GM19438 (cell line): ENCODE results near the gene SUPT3H.

Source experiments
- ATAC-seq: cut with Tn5 transposase; IDR thresholded peaks from one replicate; pipeline ENCODE4 v1.9.1; 2021; ENCODE audit warnings: low read depth; ENCODE audit not compliant: unreplicated experiment

SUPT3H gene

DNA sequence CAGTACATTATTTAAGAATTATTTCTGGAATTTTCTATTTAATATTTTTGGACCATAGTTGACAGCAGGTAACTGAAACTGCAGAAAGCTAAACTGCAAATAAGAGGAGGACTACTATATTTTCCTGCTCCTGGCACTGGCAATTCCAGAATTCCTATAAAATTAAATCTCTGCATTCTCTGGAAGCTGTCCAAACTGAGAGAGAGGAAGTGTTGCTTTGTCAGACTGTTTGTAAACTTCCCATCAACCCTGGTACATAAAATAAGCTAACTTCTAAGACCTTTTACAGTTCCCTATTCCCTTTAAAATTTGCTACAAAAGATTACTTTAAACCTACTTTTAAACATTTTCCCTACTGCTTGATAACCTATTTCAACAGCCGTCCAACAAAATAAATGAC is 245.7 kb downstream of the SUPT3H start:
- ATAC-seq = no peak

DNA sequence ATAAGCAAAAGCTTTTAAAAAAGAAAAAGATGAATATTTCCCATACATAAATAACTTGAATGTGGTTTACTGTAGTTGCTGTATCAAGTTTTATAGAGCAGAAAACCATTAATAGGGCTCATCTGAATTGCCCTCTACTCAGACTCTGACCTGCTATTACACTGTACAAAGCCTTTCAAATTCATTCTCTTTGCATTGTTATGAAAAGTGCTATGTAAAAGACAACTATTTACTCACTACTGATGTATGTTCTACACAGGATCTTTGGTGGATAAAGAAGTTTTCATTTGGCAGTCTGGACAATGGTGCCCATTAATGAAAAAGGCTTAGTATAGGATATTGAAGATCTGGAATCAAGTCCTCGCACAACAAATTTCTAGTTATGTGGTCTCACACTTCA is 248.7 kb downstream of the SUPT3H start:
- ATAC-seq = no peak

DNA sequence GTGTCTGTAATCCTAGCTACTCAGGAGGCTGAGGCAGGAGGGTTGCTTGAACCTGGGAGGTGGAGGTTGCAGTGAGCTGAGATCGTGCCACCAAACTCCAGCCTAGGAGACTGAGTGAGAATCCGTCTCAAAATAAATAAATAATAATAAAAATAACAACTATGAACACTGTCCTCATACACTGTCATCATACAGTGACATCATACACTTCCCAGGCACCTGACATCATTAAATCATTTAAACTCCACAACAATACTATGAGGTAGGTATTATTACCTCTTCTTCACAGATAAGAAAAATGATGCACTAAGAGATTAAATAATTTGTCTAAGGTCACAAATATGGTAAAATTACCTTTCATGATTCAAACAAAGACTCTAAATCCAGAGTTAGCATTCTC is 250.5 kb downstream of the SUPT3H start:
- ATAC-seq = no peak

DNA sequence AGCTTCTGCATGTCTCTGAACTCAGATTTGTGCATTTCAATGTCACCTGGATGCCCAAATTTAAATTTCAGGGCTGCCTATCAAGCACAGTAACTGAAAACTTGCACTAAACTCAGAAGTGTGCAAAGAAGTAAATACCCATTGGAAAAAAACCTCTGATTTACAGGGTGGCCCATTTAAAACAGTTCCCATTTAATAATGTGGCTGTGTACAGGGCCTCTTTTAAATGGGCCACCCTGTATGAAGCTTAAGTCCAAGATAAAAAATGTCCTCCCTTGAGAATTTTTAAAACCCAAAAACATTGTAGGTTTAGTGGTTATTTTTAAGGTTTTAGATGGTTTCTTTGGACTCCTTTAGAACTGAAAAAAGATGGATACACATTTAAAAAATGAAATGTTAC is 251.7 kb downstream of the SUPT3H start:
- ATAC-seq = no peak

DNA sequence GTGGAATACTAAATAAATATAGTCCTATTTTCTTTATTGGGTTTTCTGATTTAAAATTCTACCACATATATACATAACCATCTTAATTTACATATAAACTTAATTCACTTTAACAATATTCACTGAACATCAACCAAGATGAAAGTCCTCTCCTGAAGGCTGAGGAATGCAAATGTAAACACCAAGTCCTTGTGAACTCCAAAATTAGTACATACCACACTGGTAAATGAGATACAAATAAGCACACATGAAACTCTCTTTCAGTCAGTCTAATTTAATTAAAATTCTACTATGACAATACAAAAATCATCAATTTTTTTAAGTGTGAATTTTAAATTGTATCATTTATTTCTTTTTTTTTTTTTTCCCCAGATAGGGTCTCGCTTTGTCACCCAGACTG is 254.7 kb downstream of the SUPT3H start:
- no peak for ATAC-seq

DNA sequence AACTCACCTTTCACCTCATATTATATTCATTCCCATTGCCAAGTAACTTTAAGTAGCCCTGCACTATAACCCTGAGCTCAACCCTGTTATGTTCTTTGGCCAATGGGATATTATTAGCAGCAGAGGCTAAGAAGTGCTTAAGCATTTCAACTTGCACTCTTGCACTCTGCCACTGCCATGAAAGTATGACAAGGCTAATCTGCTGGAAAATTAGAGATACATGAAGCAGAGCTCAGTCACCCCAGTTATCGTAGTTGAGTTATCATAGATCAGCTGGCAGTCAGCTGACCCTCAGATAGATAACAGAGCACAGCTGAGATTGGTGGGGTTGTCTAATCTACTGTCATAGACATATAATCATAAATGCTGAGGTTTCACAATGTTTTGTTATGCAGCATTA is 259.0 kb downstream of the SUPT3H start:
- no peak for ATAC-seq

DNA sequence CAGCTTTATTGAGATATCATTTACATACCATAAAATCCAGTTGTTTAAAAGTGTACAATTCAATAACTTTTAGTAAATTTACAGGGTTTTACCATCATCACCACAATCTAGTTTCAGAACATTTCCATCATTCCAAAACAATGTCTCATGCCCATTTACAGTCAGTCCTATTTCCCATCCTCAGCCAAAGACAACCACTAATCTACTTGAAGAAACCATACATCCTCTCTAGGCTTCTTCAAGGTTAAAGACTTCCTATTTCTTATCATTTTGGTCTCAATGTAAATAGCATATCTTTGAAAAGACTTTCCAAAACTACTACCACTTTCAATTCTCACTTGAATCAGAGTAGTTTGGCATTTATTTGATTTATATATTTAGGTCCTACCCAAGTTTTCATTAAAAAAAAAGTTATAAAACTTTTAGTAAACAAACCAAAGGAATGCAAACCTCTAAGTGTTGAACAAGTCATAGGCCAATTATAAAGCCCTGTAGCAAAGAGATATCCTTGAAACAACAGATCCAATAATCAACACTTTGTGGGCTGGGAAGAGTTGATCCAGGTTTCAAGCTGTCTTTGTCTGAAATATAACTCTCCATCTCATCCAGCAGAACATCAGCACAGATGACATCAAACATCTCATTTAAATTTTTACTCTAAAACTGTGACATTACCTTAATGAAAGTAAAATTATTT is 260.9 kb downstream of the SUPT3H start:
- ATAC-seq = no peak

DNA sequence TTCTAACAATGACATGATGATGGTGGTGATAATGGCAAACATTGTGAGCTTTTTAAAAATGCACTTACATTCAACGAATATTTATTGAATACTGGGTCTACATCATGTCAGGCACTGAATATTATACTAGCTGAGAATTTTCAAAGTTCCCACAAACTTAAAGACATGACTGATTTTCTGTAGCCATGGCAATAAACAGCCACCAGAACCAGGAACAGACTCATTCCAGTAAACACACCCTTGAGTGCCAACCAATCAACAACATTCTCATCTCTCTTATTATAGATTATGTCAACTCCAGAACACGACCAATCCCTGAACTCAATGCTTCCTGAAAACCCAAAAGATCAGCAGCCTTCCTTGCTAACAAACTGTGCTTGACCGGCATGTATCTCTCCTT is 262.0 kb downstream of the SUPT3H start:
- ATAC-seq = no peak

DNA sequence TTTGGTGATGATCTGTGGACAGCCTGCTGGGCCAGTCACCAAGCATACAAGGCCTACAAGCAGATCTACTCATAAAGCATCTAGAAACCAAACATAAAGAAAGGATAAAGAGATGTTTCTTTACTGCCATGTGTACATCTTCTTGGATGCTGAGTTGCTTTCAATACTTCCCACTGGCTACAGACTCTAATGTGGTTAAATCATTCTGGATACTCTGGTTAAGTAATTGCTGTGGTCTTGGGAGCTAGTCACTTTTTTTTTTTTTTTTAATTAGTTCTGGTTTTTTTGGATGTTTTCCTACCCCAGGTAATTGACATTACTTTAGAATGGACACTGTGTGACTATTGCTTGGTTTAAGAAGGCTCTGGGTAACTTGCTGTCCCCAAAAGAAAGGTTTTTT is 265.0 kb downstream of the SUPT3H start:
- ATAC-seq = no peak

DNA sequence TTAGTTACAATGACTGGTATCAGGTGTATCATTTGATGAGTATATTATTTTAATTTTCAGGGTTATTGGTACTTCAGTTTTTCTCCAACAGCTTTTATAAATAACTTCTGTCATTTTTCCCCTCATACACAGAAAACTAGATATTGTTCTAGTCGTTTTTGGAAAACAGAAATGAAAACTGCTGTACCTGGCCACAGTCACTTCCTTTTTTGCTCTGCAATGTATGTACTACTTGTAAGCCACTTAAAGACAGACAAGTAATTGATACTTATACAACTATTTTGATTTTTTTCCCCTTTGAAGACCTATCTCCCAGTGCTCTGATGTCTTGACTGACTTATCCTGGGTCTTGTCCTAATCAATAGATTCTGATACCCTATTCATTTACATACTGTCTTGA is 268.2 kb downstream of the SUPT3H start:
- no peak for ATAC-seq

DNA sequence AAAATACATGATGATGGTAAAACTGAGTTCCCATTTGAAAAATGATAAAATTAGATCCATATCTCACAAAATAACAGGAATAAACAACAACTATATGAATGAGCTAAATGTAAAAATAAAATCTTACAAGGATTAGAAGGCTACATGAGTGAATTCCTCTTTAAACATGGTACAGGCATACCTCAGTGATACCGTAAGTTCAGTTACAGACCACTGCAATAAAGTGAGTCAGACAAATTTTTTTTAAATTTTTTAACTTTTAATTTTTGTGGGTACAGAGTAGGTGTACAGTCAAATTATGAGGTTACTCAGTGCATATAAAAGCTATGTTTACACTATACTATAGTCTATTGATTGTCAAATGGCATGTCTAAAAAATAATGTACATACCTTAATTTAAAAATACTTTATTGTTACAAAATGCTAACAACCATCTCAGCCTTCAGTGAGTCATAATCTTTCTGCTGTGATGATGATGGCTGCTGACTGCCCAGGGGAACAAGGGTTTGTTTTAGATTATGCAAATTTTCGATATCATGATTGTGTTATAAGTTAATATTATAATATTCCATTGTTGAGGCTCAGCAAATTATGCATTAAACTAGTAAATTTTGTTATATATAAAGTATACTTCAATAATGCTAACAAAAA is 272.4 kb downstream of the SUPT3H start:
- no peak for ATAC-seq

DNA sequence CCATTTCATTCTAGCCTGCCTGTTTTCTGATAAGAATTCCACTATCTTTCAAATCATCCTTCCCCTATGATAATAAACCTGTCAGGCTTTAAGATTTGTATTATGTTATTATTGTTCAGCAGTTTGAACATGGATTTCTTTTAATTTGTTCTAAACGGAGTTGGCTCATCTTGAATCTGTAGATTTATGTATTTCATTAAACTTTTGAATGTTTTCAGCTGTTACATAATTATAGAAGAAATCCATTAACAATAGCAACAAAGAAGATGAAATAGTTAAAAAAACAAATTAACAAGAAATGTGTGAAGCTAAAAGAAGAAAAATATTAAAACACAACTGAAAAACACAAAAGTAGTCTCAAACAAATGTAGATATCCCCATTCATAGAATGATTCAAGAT is 273.3 kb downstream of the SUPT3H start:
- ATAC-seq = no peak

DNA sequence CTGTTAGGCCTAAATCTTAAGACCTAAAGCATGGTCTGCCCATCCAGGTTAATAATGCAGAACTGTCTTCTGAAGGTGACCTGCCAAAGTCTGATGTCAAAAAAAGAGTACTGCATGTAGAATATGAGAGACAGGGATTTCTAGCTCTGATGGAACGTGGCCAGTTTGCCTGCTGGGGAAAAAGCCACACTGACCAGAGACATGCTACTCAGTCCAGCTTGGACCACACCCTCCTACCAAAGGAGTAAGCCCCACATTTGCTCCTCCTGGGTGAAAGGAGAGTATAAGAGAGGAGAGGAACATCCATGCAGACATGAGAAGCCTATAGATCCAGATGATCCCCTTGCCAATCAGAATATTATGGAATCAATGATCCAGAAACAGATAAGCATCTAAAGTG is 279.5 kb downstream of the SUPT3H start:
- no peak for ATAC-seq

DNA sequence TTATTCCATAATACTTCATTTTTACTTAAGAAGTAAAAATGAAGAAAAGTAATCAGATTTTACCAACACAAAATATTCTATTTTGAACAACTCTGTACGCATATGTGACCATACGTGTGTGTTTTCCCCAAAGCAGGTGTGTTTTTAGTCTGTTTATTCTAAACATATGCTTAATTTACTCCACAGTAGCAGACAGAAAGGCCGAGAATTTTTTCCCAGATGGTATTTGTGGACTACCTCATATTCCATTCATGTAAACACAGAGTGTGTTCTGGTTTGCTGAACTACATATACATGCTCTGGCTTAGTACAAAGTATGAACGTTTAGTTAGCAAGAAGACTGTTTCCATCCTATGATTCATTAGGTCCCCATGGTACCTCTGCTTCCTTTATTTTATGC is 282.9 kb downstream of the SUPT3H start:
- no peak for ATAC-seq

DNA sequence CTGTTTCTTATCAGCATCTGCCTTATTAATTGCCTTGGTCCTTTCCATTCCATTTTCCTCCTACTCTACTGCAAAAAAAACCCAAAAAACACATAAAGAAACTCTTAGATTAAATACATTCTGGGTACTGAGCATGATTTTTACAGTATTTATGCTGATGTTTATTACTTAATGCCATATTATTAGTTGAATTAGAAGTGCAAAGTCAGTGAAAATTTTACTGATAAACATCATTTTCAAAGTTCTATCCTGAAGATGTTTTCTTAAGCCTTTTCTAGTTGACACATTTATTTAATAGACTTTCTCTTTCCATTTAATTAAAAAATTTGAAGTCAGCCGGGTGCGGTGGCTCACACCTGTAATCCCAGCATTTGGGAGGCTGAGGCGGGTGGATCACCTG is 285.6 kb downstream of the SUPT3H start:
- no peak for ATAC-seq

DNA sequence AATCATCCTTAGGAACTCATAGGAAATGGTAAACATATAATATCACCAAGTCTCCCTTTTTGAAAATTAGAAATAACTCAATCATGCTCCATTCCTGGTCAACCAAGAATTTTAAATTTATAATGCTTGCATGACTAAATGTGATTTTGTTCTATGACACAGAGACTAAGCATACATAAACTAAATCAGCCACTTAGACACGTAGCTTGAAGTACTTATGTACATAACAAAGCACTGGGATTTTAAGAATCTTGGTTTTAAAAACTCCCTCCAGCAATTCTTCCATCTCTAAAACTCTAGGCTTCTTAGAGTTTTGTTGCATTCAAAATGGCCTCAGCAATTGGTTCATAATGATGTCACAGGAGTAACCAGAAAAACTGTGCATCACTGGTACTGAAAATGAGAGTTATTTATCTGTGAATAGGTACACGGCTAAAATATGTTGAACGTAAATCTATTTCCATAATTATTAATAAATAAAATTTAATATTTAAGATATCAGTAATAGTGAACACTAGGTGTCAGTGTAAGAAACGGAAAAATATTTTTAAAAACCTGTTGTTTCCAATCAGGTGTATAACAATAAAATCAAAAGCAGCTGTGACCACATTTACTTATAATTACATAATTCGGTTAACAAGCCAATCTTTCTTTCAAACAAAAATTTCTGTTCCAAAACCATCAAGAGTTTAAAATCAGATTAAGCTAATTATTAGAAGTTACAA is 291.2 kb downstream of the SUPT3H start:
- ATAC-seq = no peak

DNA sequence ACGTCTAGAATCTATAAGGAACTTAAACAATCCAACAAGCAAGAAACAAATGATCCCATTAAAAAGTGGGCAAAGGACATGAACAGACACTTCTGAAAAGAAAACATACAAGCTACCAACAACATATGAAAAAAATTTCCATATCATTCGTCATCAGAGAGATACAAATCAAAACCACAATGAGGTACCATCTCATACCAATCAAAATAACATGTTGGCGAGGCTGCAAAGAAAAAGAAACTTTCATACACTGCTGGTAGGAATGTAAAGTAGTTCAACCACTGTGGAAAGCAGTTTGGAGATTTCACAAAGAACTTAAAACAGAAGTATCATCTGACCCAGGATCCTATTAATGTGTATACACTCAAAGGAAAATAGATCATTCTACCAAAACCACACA is 293.5 kb downstream of the SUPT3H start:
- ATAC-seq = no peak

DNA sequence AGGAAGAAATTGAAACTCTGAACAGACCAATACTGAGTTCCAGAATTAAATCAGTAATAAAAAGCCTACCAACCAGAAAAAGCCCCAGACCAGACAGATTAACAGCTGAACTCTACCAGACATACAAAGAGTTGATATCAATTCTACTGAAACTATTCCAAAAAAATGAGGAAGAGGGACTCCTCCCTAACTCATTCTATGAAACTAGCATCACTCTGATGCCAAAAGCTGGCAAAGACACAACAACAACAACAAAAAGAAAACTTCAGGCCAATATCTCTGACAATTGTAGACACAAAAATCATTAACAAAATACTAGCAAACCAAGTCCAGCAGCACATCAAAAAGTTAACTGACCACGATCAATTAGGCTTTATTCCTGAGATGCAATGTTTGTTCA is 295.6 kb downstream of the SUPT3H start:
- ATAC-seq = no peak

DNA sequence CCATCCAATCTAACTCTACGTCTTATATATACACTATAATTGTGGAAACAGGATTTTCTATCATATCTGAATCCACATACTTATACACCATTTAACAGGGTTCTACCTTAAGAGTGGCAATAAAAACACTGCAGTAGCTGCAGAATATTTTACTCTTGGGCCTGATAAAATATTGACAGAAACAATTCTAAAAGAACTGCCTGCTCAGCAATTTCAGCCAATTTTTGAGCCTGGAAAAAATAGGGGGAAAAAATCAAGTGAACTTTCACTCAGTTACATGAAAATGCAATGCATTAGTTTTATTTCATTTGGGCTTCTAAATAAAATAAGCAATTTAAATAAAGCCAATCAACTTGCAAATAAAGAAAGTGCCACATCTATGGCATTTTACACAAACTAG is 296.1 kb downstream of the SUPT3H start:
- no peak for ATAC-seq

DNA sequence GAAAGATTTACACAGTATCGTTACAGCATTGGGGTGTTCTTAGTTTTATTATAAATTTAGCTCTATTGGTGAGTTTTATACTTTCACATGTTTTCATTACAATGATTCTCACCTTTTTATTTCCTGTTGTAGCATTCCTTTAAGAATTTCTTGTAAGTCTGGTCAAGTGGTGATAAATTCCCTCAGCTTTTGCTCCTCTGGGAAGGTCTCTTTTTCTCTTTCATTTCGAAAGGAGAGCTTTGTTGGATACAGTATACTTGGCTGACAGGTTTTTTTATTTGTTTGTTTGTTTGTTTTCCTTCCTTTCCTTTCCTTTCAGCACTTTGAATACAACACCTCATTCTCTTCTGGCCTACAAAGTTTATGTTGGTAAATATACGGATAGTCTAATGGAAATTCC is 299.3 kb downstream of the SUPT3H start:
- no peak for ATAC-seq

DNA sequence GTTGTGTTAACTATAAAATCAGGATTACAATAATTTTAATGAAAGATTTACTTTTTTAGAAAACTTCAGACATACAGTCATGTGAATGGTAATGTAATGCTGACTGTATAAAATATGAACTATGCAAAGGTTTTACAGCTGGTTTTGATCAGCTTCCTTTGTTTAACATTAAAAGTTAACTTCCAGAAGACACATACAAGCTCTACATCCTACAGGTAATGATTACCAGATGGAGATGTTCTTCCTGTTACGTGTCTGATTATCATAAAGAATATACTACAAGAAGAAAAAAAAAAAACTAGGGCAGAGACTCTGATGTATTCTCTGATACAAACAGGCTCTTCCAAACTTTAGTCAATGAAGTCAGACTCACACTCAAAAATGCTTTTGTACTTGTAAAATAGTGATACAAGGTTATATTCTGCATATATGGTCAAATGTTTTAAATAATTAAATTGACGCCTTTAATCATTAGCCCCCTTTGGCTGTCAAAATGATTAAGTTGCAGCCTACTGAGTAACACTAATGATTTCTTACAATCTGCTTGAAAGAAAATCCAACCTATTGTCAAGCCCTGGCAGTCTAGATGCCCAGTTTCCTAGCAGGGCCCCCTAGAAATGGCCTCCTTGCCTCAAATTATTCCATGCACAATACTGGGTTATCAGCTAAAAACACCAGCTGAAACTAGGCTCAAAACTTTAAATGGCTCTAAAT is 301.4 kb downstream of the SUPT3H start:
- no peak for ATAC-seq
